HEK293 (cell line): ENCODE measurements around the gene C2CD4C.

Experiments used
- CTCF ChIA-PET: fragments of 350-600 bp; formaldehyde crosslinking; extraction: SDS; loops from one replicate; lab custom pipeline; 2021; ENCODE audit warnings: antibody characterized with exemption; lab: Yijun Ruan, JAX
- POLR2A ChIA-PET: fragments of 300-600 bp; formaldehyde crosslinking; extraction: SDS; loops from one replicate; lab custom pipeline; 2020; ENCODE audit warnings: antibody characterized with exemption, inconsistent platforms; lab: Yijun Ruan, JAX
- H3K27ac ChIP-seq: fragments of 200-500 bp; sonication (Bioruptor generic); 2 replicates; pipeline ENCODE4 v1.5.1; 2014; ENCODE audit warnings: low read depth, low read length, control low read depth, inconsistent platforms; ENCODE audit errors: extremely low read depth
- H3K36me3 ChIP-seq, 2 experiments: fragments of 200-500 bp in 1 of 2; sonication (Bioruptor generic) in 1 of 2; 1 replicate in 1 of 2; 2 replicates in 1 of 2; pipeline ENCODE4 v1.5.1; 2014 to 2017; ENCODE audit warnings: inconsistent platforms in 2 of 2, low read length in 2 of 2; ENCODE audit not compliant: control insufficient read depth in 2 of 2, insufficient read depth in 1 of 2
- H3K4me1 ChIP-seq: fragments of 200-500 bp; sonication (Bioruptor generic); 2 replicates; pipeline ENCODE4 v1.5.1; 2014; ENCODE audit warnings: mild to moderate bottlenecking, low read length, inconsistent platforms; ENCODE audit not compliant: control insufficient read depth, insufficient read depth
- H3K4me3 ChIP-seq: 2 replicates; pipeline ENCODE4 v1.5.1; 2011; ENCODE audit warnings: low read depth, mild to moderate bottlenecking, control low read depth, low read length, moderate library complexity
- H3K9me3 ChIP-seq: fragments of 200-500 bp; sonication (Bioruptor generic); 2 replicates; pipeline ENCODE4 v1.5.1; 2014; ENCODE audit warnings: low read depth, low read length, inconsistent platforms; ENCODE audit not compliant: control insufficient read depth, insufficient read depth
- EGR2 ChIP-seq: fragments of 450-650 bp; formaldehyde crosslinking; IDR thresholded peaks from 2 replicates; pipeline ENCODE4 v1.5.1; 2016; ENCODE audit warnings: low read depth, missing biosample characterization, missing genetic modification characterization
- ZBTB48 ChIP-seq: fragments of 450-650 bp; formaldehyde crosslinking; IDR thresholded peaks from 2 replicates; pipeline ENCODE4 v1.5.1; 2016; ENCODE audit warnings: missing biosample characterization, missing genetic modification characterization
- ZFHX2 ChIP-seq: fragments of 450-650 bp; formaldehyde crosslinking; conservative IDR thresholded peaks from 2 replicates; pipeline ENCODE4 v1.5.1; 2016; ENCODE audit warnings: missing biosample characterization, missing genetic modification characterization
- ZNF121 ChIP-seq: fragments of 450-650 bp; formaldehyde crosslinking; IDR thresholded peaks from 2 replicates; pipeline ENCODE4 v1.5.1; 2016; ENCODE audit warnings: missing biosample characterization, missing genetic modification characterization
- ZNF433 ChIP-seq: fragments of 450-650 bp; formaldehyde crosslinking; IDR thresholded peaks from 2 replicates; pipeline ENCODE4 v1.5.1; 2016; ENCODE audit warnings: missing biosample characterization, missing genetic modification characterization, low read depth
- ZNF791 ChIP-seq: fragments of 450-650 bp; formaldehyde crosslinking; IDR thresholded peaks from 2 replicates; pipeline ENCODE4 v1.5.1; 2016; ENCODE audit warnings: missing biosample characterization, missing genetic modification characterization
- TF ChIP-seq, protein P1 (sequence below): fragments of 450-650 bp; formaldehyde crosslinking; IDR thresholded peaks from 2 replicates; pipeline ENCODE4 v1.5.1; 2016; ENCODE audit warnings: missing biosample characterization, missing genetic modification characterization, borderline replicate concordance
- TF ChIP-seq, protein P2 (sequence below): fragments of 450-650 bp; formaldehyde crosslinking; IDR thresholded peaks from 2 replicates; pipeline ENCODE4 v1.5.1; 2016; ENCODE audit warnings: missing biosample characterization, missing genetic modification characterization, low read depth
- TF ChIP-seq, protein P3 (sequence below): fragments of 450-650 bp; formaldehyde crosslinking; IDR thresholded peaks from 2 replicates; pipeline ENCODE4 v1.5.0; 2017; ENCODE audit warnings: missing biosample characterization, missing genetic modification characterization, borderline replicate concordance
- TF ChIP-seq, protein P4 (sequence below): fragments of 450-650 bp; formaldehyde crosslinking; IDR thresholded peaks from 2 replicates; pipeline ENCODE4 v1.5.1; 2016; ENCODE audit warnings: missing biosample characterization, missing genetic modification characterization
- TF ChIP-seq, protein P5 (sequence below): fragments of 450-650 bp; formaldehyde crosslinking; IDR thresholded peaks from 2 replicates; pipeline ENCODE4 v1.5.1; 2016; ENCODE audit warnings: missing biosample characterization, missing genetic modification characterization, low read depth
- TF ChIP-seq, protein P6 (sequence below): fragments of 450-650 bp; formaldehyde crosslinking; IDR thresholded peaks from 2 replicates; pipeline ENCODE4 v1.5.1; 2016; ENCODE audit warnings: missing biosample characterization, missing genetic modification characterization

The C2CD4C gene

DNA sequence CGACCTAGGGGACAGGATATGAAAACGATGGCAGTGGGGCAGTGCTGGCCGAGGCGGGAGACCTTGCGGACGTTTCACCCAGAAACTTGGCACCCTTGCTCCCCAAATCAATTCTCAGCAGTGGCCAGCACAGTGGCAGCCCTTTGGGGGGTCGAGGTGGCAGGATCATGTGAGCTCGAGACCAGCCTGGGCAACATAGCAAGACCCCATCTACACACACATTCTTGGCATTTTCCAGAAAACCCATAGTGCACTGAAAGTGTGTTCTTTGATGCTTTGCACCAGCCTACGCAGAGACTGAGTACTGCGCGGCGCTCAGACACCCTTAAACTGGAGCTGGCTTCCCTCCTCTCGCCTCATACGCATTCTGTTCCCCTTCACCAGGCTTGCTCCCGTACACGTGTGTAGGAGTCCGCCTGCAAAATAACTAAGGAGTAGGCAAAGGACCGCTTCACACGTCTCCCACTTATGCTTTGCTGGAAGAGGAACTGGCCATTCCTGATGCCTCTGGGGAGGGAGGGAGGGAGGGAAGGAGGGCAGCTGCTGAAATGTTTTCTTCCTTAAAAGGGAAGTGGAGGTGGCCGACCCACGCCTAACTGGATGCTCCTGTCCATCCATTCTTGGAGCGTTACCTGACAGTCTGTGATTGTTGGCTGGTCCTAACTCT is 40.9 kb downstream of the C2CD4C start:
- TF ChIP-seq ZNF433 (tag by site-specific recombination) (no peak), ZFHX2 (tag by site-specific recombination) (peak; percentile 37), EGR2 (tag by site-specific recombination) (0 out of 2 replicates have a peak, but pooled peaks have one; percentile 35), ZNF791 (tag by site-specific recombination) (no peak)
- TF ChIP-seq, protein P1, sequence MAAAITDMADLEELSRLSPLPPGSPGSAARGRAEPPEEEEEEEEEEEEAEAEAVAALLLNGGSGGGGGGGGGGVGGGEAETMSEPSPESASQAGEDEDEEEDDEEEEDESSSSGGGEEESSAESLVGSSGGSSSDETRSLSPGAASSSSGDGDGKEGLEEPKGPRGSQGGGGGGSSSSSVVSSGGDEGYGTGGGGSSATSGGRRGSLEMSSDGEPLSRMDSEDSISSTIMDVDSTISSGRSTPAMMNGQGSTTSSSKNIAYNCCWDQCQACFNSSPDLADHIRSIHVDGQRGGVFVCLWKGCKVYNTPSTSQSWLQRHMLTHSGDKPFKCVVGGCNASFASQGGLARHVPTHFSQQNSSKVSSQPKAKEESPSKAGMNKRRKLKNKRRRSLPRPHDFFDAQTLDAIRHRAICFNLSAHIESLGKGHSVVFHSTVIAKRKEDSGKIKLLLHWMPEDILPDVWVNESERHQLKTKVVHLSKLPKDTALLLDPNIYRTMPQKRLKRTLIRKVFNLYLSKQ (tag by site-specific recombination): no peak
- TF ChIP-seq, protein P2, sequence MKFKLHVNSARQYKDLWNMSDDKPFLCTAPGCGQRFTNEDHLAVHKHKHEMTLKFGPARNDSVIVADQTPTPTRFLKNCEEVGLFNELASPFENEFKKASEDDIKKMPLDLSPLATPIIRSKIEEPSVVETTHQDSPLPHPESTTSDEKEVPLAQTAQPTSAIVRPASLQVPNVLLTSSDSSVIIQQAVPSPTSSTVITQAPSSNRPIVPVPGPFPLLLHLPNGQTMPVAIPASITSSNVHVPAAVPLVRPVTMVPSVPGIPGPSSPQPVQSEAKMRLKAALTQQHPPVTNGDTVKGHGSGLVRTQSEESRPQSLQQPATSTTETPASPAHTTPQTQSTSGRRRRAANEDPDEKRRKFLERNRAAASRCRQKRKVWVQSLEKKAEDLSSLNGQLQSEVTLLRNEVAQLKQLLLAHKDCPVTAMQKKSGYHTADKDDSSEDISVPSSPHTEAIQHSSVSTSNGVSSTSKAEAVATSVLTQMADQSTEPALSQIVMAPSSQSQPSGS: no peak
- TF ChIP-seq, protein P3, sequence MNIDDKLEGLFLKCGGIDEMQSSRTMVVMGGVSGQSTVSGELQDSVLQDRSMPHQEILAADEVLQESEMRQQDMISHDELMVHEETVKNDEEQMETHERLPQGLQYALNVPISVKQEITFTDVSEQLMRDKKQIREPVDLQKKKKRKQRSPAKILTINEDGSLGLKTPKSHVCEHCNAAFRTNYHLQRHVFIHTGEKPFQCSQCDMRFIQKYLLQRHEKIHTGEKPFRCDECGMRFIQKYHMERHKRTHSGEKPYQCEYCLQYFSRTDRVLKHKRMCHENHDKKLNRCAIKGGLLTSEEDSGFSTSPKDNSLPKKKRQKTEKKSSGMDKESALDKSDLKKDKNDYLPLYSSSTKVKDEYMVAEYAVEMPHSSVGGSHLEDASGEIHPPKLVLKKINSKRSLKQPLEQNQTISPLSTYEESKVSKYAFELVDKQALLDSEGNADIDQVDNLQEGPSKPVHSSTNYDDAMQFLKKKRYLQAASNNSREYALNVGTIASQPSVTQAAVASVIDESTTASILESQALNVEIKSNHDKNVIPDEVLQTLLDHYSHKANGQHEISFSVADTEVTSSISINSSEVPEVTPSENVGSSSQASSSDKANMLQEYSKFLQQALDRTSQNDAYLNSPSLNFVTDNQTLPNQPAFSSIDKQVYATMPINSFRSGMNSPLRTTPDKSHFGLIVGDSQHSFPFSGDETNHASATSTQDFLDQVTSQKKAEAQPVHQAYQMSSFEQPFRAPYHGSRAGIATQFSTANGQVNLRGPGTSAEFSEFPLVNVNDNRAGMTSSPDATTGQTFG (tag by site-specific recombination): no peak
- TF ChIP-seq, all 188 proteins: peak for 2
- Histone ChIP-seq H3K9me3 (no peaks in the 10 kb centered on the region), H3K36me3 (no peaks in the 10 kb centered on the region), H3K27ac (no peak overlapping the region), H3K4me3 (no peak overlapping the region), H3K4me1 (no peaks in the 10 kb centered on the region)
- ChIA-PET CTCF (interaction anchor here (1.6 kb wide), 1 partner anchor 24 kb away, joined by 3 read pairs; the partner anchor contains the start of gene MIER2), POLR2A (no interaction called here)

DNA sequence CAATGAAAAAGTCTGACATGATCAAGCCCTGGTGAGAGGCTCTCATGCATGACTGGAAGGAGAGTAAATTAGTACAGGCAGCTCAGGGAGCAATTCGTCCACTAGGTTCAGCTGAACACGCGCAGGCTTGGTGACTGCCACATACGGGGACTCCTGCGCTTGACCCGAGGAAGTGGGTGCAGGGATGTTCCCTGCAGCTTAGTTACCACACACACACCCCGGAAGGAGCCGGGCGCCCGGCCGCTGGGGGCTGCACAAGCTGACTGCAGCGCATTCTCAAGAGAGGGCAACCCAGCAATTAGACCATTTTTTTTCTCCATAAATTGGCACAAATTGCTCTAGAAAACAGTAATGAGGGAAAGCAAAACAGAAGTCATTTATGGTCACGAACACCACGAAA is 41.4 kb downstream of the C2CD4C start:
- TF ChIP-seq, protein P4, sequence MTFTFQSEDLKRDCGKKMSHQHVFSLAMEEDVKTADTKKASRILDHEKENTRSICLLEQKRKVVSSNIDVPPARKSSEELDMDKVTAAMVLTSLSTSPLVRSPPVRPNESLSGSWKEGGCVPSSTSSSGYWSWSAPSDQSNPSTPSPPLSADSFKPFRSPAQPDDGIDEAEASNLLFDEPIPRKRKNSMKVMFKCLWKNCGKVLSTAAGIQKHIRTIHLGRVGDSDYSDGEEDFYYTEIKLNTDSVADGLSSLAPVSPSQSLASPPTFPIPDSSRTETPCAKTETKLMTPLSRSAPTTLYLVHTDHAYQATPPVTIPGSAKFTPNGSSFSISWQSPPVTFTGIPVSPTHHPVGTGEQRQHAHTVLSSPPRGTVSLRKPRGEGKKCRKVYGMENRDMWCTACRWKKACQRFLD (tag by site-specific recombination): no peak
- TF ChIP-seq ZBTB48 (no peak), ZNF121 (no peak)
- TF ChIP-seq, protein P5, sequence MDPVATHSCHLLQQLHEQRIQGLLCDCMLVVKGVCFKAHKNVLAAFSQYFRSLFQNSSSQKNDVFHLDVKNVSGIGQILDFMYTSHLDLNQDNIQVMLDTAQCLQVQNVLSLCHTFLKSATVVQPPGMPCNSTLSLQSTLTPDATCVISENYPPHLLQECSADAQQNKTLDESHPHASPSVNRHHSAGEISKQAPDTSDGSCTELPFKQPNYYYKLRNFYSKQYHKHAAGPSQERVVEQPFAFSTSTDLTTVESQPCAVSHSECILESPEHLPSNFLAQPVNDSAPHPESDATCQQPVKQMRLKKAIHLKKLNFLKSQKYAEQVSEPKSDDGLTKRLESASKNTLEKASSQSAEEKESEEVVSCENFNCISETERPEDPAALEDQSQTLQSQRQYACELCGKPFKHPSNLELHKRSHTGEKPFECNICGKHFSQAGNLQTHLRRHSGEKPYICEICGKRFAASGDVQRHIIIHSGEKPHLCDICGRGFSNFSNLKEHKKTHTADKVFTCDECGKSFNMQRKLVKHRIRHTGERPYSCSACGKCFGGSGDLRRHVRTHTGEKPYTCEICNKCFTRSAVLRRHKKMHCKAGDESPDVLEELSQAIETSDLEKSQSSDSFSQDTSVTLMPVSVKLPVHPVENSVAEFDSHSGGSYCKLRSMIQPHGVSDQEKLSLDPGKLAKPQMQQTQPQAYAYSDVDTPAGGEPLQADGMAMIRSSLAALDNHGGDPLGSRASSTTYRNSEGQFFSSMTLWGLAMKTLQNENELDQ (tag by site-specific recombination): no peak
- TF ChIP-seq, protein P6, sequence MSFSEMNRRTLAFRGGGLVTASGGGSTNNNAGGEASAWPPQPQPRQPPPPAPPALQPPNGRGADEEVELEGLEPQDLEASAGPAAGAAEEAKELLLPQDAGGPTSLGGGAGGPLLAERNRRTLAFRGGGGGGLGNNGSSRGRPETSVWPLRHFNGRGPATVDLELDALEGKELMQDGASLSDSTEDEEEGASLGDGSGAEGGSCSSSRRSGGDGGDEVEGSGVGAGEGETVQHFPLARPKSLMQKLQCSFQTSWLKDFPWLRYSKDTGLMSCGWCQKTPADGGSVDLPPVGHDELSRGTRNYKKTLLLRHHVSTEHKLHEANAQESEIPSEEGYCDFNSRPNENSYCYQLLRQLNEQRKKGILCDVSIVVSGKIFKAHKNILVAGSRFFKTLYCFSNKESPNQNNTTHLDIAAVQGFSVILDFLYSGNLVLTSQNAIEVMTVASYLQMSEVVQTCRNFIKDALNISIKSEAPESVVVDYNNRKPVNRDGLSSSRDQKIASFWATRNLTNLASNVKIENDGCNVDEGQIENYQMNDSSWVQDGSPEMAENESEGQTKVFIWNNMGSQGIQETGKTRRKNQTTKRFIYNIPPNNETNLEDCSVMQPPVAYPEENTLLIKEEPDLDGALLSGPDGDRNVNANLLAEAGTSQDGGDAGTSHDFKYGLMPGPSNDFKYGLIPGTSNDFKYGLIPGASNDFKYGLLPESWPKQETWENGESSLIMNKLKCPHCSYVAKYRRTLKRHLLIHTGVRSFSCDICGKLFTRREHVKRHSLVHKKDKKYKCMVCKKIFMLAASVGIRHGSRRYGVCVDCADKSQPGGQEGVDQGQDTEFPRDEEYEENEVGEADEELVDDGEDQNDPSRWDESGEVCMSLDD: no peak
- ChIA-PET CTCF (interaction anchor here (0.9 to 1.6 kb wide), 2 partner anchors 23 to 143 kb away, joined by 3 read pairs; partner anchors contain the start of gene MIER2), POLR2A (no interaction called here)
- Histone ChIP-seq H3K4me1 (no peaks in the 10 kb centered on the region), H3K27ac (no peak overlapping the region), H3K9me3 (no peaks in the 10 kb centered on the region), H3K36me3 (no peaks in the 10 kb centered on the region), H3K4me3 (no peak overlapping the region)
